SK-N-SH treated with all-trans-retinoic acid at 6 μM for 48 hours (cell line): ENCODE data around the gene FOSB.

Source experiments
- ATAC-seq: fragments of 200-7000 bp; cut with Tn5 transposase; 3 replicates; pipeline ENCODE4 v1.9.1; 2020; ENCODE audit warnings: mild to moderate bottlenecking, moderate library complexity
- ARNTL ChIP-seq: fragments of 450-650 bp; formaldehyde crosslinking; IDR thresholded peaks from 2 replicates; pipeline ENCODE4 v1.5.0; 2020; ENCODE audit warnings: low read depth, mild to moderate bottlenecking, moderate library complexity, borderline replicate concordance
- BACH2 ChIP-seq: fragments of 250-450 bp; sonication (Bioruptor Pico); IDR thresholded peaks from 2 replicates; pipeline ENCODE4 v1.9.0; 2021; ENCODE audit warnings: mild to moderate bottlenecking, borderline replicate concordance
- CSDC2 ChIP-seq: fragments of 250-450 bp; sonication (Bioruptor Pico); IDR thresholded peaks from 2 replicates; pipeline ENCODE4 v1.5.0; 2020; ENCODE audit warnings: mild to moderate bottlenecking, moderate library complexity
- ESRRG ChIP-seq: fragments of 250-450 bp; sonication (Bioruptor Pico); IDR thresholded peaks from 2 replicates; pipeline ENCODE4 v1.6.1; 2021; ENCODE audit warnings: mild to moderate bottlenecking
- ISL1 ChIP-seq: fragments of 250-450 bp; sonication (Bioruptor Pico); IDR thresholded peaks from 2 replicates; pipeline ENCODE4 v2.1.2; 2022; ENCODE audit warnings: mild to moderate bottlenecking, moderate library complexity
- OSR1 ChIP-seq: fragments of 250-450 bp; sonication (Bioruptor Pico); IDR thresholded peaks from 2 replicates; pipeline ENCODE4 v1.8.0; 2022; ENCODE audit warnings: moderate library complexity, mild to moderate bottlenecking, inconsistent platforms
- PATZ1 ChIP-seq: fragments of 250-450 bp; sonication (Bioruptor Pico); IDR thresholded peaks from 2 replicates; pipeline ENCODE4 v1.8.0; 2020; ENCODE audit warnings: mild to moderate bottlenecking, moderate library complexity, borderline replicate concordance
- POU6F1 ChIP-seq: fragments of 250-450 bp; sonication (Bioruptor Pico); IDR thresholded peaks from 2 replicates; pipeline ENCODE4 v1.8.0; 2021; ENCODE audit warnings: low read depth, mild to moderate bottlenecking, moderate library complexity, borderline replicate concordance
- PPARA ChIP-seq: fragments of 250-450 bp; sonication (Bioruptor Pico); IDR thresholded peaks from 2 replicates; pipeline ENCODE4 v1.5.0; 2020; ENCODE audit warnings: mild to moderate bottlenecking, borderline replicate concordance
- RARB ChIP-seq: fragments of 250-450 bp; sonication (Bioruptor Pico); IDR thresholded peaks from 2 replicates; pipeline ENCODE4 v1.8.0; 2021; ENCODE audit warnings: mild to moderate bottlenecking, moderate library complexity
- SNAI2 ChIP-seq: fragments of 250-450 bp; sonication (Bioruptor Pico); IDR thresholded peaks from 2 replicates; pipeline ENCODE4 v1.5.0; 2020; ENCODE audit warnings: mild to moderate bottlenecking, moderate library complexity
- TCF4 ChIP-seq: fragments of 250-450 bp; sonication (Bioruptor Pico); IDR thresholded peaks from 2 replicates; pipeline ENCODE4 v1.8.0; 2021; ENCODE audit warnings: mild to moderate bottlenecking, moderate library complexity, borderline replicate concordance
- TOX ChIP-seq: fragments of 250-450 bp; sonication (Bioruptor Pico); IDR thresholded peaks from 2 replicates; pipeline ENCODE4 v1.8.0; 2021; ENCODE audit warnings: mild to moderate bottlenecking, moderate library complexity, borderline replicate concordance
- TSHZ2 ChIP-seq: fragments of 250-450 bp; sonication (Bioruptor Pico); IDR thresholded peaks from 2 replicates; pipeline ENCODE4 v1.5.0; 2020; ENCODE audit warnings: mild to moderate bottlenecking, moderate library complexity
- ZFP3 ChIP-seq: fragments of 250-450 bp; sonication (Bioruptor Pico); IDR thresholded peaks from 2 replicates; pipeline ENCODE4 v1.5.0; 2020; ENCODE audit warnings: mild to moderate bottlenecking, moderate library complexity
- ZFP30 ChIP-seq: fragments of 450-650 bp; formaldehyde crosslinking; IDR thresholded peaks from 2 replicates; pipeline ENCODE4 v1.5.0; 2022; ENCODE audit warnings: mild to moderate bottlenecking, moderate library complexity
- TF ChIP-seq, protein P1 (sequence below): fragments of 250-450 bp; sonication (Bioruptor Pico); IDR thresholded peaks from 2 replicates; pipeline ENCODE4 v1.5.1; 2020; ENCODE audit warnings: low read depth, mild to moderate bottlenecking, moderate library complexity

Gene FOSB

DNA sequence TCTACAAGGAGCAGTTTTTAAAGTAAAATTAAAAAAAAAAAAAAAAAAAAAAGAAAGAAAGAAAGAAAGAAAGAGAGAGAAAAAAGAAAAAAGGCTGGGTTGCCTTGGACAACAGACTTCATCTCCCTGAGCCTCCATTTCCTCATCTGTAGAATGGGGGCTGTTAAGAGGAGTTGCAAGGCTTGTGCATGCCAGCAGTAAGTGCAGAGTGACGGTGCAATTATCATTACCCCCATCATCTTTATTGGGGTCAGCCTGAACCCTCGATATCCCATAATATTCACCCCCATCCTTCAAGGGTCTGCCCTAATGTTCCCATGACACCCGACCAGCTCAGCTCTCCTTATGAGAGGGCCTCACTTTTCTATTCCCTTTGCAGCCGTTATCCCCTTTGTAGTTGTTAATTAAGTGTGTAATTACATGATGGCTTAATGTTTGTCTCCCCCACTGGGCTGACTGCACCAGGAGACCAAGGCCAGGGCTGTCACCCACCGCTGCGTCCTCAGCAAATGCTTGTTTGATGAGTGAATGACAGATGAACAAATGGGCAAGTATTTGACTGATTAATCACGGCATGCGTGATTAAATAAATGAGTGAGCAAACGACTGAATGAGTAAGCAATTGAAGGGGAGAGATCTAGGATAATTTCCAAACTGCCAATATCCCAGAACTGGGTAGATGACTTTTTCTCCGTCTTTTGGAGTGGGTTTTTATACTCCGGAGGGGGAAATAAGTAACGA is 10.1 kb downstream of the FOSB start (continued):
- no peak for TF ChIP-seq TSHZ2

- TF ChIP-seq POU6F1 (0 out of 2 replicates have a peak, but pooled peaks have one; percentile 34), ISL1 (no peak), TSHZ2 (no peak)
Measured at GRCh38 chr19:45478454-45479238, 10.8 kb downstream of the FOSB start.

GRCh38 chr19:45483033-45483432 is 15.2 kb downstream of the FOSB start:
- no peak for ATAC-seq
- TF ChIP-seq ISL1 (no peak), TOX (CRISPR knock-in tag) (no peak), ZFP30 (CRISPR knock-in tag) (no peak), BACH2 (CRISPR knock-in tag) (no peak), TCF4 (CRISPR knock-in tag) (no peak), PPARA (CRISPR knock-in tag) (no peak), SNAI2 (CRISPR knock-in tag) (no peak), ESRRG (CRISPR knock-in tag) (no peak), ZFP3 (CRISPR knock-in tag) (no peak), CSDC2 (no peak)
- TF ChIP-seq, protein P1, sequence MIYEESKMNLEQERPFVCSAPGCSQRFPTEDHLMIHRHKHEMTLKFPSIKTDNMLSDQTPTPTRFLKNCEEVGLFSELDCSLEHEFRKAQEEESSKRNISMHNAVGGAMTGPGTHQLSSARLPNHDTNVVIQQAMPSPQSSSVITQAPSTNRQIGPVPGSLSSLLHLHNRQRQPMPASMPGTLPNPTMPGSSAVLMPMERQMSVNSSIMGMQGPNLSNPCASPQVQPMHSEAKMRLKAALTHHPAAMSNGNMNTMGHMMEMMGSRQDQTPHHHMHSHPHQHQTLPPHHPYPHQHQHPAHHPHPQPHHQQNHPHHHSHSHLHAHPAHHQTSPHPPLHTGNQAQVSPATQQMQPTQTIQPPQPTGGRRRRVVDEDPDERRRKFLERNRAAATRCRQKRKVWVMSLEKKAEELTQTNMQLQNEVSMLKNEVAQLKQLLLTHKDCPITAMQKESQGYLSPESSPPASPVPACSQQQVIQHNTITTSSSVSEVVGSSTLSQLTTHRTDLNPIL (CRISPR knock-in tag): no peak
- TF ChIP-seq, all 23 proteins: peak for 0

More at GRCh38 chr19:45478454-45479238, 10.8 kb downstream of the FOSB start:
- ATAC-seq: peak; percentile 63

DNA sequence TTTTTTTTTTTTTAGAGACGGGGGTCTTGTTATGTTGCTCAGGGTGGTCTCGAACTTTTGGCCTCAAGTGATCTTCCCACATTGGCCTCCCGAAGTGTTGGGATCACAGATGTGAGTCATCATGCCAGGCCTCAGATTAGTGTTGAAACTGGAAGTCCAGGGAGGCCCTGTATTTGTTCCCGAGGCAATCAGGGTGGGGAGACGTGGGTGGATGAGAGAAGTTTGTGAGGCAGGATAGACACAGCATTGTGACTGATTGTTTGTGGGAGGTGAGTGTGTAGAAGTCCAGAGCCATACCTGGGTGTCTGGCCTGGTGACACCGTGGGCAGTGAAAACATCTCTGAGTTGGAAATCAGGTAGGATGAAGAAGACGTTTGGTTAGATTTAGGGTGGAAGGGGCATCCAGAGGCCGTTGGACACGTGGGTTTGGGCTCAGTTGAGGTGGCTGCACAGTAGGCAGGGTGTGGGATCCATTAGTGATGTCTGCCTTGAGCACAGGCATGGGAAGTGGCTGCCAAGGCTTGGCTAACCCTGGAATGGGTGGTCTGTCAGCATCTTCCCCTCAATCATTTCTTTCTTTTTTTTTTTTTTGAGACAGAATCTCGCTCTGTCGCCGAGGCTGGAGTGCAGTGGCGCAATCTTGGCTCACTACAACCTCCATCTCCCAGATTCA is 16.6 kb downstream of the FOSB start:
- no peak for ATAC-seq
- TF ChIP-seq ARNTL (CRISPR knock-in tag) (no peak), RARB (CRISPR knock-in tag) (no peak), PATZ1 (CRISPR knock-in tag) (no peak), OSR1 (CRISPR knock-in tag) (no peak), TSHZ2 (no peak), BACH2 (CRISPR knock-in tag) (no peak)
- TF ChIP-seq, protein P1 (CRISPR knock-in tag): no peak
